GM12891 (cell line): ENCODE measurements around the gene PLRG1.

Experiments used
- POLR2A ChIP-seq: IDR thresholded peaks from 2 replicates; pipeline ENCODE4 v1.6.1; 2011; ENCODE audit warnings: low read depth, low read length, control low read depth
- POLR2AphosphoS5 ChIP-seq: IDR thresholded peaks from 2 replicates; pipeline ENCODE4 v1.6.1; 2011; ENCODE audit warnings: low read depth, low read length, control low read depth
- POU2F2 ChIP-seq: IDR thresholded peaks from 2 replicates; pipeline ENCODE4 v1.6.1; 2011; ENCODE audit warnings: low read depth, mild to moderate bottlenecking, control low read depth, low read length, moderate library complexity
- SPI1 ChIP-seq: IDR thresholded peaks from 2 replicates; pipeline ENCODE4 v1.6.1; 2011; ENCODE audit warnings: low read depth, low read length, control low read depth
- TAF1 ChIP-seq: IDR thresholded peaks from 2 replicates; pipeline ENCODE4 v1.6.1; 2011; ENCODE audit warnings: low read depth, low read length, control low read depth

GRCh38 chr4:154511548-154511947 is 38.7 kb downstream of the PLRG1 start:
- TF ChIP-seq POLR2A (no peak), TAF1 (no peak), POU2F2 (no peak), POLR2AphosphoS5 (no peak), SPI1 (no peak)
